NCI-H1105 treated with DMSO at 0.1 percent for 48 hours (cell line): ENCODE data around the gene DLGAP3.
A peak's percentile ranks its signal among the peaks of the same experiment; 100 is the strongest.

Source experiments
- DNase-seq: peaks from one replicate; lab custom pipeline; 2025; lab: John Stamatoyannopoulos, UW

Gene DLGAP3

DNA sequence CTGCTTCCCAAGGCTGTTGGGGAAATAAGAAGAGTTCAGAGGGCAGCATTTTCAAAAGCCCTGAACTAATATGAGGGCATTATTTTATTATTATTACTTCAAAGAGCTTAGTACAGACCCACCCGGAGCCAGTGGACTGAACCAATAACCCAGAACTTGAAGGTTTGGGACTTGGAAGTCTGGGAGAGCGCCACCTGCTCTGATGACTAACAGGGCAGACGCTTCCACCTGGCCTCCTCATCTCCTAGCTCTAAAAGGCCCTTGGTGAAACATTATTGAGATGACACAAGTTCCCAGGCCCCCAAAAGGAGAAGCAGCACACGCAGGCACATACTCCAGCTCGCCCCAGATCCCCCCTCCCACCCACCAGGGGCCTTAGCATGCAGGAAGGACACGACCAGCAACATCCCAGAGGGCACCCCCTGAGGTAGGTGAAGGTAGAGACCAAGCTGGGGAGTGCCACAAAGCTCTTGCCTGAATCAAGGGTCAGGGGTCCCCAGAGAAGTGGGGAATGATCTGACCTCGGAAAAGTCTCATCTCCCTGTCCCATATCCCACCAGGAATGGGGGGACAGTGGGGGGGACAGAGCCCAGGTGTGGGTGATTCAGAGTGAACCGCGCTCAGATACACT is 1.3 kb downstream of the DLGAP3 start:
- no peak for DNase-seq

DNA sequence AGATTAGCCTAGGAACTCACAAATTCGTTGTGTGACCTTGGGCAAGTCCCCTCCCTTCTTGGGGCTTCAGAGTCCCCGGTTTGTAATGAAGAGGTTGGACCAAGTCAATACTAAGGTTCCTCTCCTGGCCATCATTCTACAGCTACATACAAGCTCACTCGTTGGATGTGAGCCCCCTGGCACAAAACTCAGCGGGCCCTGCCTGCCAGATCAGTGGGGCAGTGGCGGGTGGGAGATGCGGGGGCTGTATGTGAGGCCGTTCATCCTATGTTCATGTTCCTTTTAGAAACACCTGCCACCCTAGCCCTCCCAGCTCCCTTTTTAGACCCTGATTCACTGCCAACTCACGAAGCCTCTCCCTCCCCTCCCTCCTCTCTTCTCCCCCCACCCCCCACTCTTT is 2.1 kb downstream of the DLGAP3 start:
- no peak for DNase-seq

DNA sequence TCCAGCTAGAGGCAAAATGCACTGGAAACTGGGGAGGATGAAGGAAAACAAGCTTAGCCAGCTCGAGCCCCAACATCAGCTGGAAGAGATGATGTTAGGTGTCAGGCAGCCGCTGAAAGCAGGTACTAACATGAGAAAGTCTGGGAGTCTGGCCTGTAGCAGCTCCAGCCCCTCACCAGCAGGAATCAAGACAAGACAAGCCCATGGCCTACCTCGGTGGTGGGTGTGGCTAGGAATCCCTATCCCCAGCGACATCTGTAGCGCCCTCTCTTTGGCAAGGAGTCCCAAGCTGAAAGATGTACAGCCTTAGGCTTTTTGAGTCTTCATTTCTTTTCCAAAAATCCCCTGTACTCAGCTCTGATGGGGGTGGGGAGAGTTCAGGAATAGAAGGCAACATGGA is 2.6 kb downstream of the DLGAP3 start:
- DNase-seq = no peak

DNA sequence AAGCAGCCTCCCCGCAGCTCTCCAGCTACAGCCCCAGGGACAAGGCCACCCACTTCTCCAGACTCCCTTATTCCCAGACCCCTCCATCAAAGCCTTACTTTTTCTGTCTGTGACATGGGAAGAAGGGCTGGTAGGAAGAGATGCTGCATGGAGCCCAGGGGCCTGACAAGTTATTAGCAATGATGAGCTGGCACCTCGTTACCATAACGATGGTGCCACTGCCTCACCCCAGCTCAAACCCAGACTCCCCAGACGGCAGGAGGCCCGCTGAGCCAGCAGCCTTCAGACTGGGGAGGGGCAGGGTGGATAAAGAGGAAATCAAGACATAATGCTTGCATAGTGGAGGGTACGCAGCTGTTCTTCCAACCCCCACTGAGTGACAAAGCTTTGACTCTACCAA is 3.3 kb downstream of the DLGAP3 start:
- DNase-seq = no peak

DNA sequence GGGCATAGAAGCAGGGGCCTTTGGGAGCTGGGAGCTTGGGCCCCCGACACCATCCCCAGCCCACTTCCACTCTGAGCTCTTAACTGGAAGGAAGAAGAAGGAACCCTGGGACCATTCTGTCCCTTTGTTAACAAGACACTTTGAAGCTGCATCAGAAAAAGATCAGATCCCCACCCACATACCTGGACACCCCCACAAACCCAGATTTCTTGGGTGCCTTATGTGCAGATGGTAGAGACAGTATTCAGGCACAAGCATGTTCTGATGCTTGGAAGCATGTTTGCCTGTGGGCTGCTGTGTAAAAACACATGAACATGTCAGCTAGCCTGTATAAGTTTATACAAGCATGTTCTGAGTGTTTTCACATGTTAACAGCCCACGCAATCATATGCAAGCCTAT is 3.7 kb downstream of the DLGAP3 start:
- DNase-seq = no peak

DNA sequence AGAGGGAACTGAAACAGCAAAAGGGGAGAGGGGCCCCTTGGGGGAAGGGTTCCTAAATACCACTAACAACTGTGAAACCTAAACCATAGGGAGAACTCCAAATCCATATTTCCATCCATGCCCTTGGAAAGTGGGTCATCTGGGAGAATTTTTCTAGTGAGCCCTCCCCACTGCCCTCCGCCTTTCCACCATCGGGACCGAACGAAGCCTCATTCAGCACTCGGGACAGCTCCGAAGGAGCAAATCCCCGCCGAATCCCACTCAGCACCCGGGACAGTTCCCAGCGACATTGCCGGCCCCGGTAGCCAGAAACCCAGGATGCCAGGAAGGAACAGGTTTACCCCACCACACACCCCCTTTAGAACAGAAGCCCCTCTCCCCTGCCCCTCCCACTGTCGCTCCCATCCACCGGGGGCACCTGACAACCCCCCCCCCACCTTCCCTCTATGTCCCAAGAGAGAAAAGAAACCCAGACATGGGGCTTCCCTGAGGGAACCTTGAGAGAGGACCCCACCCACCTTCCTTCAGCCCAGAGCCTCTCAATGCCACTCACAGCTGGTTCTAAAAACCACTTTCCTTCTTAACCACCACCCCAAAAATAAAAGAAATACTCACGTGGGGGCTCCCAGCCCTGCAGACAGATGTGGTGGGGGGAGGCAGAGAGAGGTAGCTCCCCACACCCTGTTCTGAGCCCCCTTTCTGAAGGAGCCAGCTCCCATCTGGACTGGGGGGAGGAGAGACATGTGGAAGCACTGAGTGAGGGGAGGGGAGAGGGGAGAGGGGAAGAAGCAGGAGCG is 4.5 kb downstream of the DLGAP3 start:
- no peak for DNase-seq

DNA sequence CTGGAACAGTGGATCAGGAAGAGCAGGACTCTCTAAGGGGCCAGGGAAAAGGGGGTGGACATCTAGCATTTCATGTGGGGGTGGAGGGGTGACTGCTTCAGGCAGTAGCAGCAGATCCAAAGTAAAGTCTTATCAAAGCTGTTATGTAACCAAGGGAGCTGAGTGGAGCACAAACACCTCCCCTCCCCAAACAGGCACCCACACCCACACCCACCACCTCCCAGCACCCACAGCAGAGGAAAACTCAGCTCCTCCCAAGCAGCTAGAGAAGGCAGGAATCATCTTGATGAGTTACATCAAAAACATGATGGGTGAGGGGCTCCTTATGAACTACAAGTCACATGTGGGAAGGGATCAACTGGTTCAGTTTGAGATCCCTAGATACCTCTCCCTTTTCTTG is 6.0 kb downstream of the DLGAP3 start:
- no peak for DNase-seq

DNA sequence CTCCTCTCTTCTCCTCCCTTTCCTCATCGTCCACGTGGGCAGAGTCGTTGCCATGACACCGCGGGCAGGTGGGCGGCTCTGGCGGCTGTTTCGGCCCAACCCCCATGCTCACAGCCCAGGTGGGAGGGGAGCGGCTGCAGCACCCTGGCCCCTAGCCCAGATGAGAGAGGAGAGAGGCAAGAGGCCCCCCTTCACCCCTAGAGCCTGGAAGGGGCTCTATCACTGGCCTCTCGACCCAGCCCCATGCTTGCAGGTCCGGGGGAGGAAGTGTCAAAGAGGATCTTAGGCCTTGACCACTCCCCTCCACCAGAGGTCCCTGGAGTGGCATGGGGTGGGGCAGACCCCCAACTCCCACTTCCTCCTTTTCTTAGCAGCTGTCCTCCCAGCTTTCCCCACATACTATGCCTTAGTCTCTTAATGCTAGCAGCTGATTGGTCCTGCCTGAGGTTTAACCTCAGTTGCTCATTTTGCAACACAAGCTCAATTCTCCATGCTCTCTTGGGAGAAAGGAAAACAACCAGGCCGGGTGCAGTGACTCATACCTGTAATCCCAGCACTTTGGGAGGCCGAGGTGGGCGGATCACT is 10.4 kb downstream of the DLGAP3 start:
- peak; percentile 83 for DNase-seq

DNA sequence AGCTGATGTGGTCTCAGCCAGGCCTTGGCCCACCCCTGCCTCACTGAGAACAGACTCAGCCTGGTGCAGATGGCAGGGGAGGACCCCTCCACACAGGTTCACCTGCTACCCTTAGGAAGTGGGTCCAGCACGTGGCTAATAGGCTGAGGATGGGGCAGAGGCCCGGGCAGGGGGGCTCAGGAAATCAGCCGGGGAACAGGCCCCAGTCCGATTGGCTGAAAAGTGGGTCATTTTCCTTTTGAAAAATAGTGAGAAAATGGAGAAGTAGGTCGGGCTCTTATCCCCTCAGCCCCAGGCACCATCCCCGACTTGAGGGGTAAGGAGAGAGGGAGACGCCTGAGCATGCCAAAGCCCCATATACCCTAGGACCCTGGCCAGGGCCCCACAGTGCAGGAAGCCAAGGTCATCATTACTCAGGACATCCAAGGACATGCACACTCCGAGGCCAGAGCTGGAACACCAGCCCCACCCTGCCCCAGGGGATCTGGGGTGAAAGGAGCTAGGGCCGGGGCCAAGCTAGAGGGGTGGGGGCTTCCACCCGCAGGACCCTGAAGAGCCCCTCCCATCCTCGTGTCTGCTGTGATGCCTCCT is 11.0 kb downstream of the DLGAP3 start:
- no peak for DNase-seq

DNA sequence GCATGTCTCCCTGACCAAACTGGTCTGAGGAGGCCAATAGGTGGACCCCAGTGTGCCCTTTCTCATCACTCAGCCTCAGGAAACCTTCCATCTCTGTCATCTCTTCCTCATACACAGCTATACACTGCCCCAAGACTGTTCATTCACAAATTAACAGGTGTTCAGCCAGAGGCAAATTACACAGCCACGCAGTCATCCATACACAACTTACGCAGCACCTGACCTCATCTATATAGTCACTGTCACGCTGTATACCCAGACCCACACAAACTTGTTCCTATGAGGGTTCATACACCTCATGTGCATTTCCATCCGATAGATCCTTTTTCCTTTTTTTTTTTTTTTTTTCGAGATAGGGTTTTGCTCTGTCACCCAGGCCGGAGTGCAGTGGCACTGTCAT is 12.4 kb downstream of the DLGAP3 start:
- no peak for DNase-seq

DNA sequence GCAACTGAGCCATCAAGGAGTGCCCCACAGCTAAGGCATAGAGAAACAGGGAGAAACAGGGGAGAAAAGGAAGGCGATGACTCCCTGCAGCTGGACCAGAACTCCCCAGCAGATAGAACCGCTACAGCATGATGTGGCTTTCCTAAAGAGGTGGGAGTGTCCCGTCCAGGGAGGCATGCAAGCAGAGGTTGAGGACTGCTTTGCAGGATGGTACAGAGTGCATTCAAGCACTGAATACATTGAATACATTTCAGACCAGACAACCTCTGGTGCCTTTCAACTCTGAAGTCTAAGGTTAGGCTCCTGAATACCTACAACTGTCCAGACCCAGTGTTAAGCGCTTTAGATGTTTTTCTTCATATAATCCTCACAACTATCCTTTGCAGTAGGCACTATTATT is 13.3 kb downstream of the DLGAP3 start:
- DNase-seq = no peak

DNA sequence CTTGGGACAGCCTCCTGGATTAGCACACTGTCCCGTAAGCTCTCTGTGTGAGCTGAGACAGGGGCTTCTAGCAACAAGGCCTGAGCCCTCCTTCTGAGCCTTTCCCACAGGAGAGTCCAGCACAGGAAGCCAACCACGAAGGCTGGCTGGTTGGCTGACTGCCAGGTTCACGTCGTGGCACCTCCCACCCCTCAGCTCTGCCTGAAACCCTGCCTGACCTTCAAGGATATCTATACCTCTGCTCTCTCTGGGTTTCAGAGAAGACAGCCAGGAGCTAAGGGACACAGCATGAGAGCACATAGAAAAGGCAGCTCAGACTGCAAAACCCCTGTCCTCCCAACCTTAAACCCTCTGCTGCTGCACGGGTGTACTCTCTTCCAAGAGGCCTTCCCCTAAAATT is 13.9 kb downstream of the DLGAP3 start:
- DNase-seq = no peak

DNA sequence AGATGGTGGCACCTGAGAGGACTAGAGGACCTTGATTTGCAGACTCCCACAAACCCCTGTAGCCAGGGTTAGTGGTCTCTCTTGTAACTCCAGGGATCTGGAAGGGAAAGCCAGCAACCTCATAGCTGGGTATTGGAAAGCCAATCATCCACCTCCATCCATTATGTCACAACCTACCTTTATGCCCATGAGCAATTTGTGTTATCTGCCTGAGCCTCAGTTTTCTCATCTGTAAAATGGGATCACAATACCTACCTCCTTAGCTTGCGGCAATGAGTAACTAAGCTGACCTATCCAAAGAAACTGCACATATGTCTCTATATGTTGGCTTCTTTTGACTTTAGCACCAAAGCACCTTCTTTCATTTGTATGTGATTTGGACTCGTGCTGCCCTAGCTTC is 14.5 kb downstream of the DLGAP3 start:
- no peak for DNase-seq

DNA sequence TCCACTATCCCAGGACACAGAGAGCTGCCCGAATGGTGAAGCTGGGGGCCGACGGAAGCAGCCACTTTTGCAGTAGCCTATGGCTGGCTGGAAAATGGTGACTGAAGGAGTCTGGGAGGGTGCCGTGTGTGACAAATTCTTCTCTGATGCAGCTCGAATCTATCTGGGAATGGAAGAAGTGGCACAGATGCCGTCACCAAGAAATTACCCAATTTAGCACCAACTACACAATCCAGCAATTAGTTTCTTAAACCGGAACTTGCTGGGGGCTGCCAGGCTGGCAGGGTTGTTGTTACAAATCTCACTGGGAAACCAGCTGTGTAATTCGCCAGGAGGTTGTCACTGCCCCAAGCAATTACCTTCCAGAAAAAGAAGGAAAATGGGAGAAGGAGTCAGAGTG is 18.0 kb downstream of the DLGAP3 start:
- DNase-seq = no peak

DNA sequence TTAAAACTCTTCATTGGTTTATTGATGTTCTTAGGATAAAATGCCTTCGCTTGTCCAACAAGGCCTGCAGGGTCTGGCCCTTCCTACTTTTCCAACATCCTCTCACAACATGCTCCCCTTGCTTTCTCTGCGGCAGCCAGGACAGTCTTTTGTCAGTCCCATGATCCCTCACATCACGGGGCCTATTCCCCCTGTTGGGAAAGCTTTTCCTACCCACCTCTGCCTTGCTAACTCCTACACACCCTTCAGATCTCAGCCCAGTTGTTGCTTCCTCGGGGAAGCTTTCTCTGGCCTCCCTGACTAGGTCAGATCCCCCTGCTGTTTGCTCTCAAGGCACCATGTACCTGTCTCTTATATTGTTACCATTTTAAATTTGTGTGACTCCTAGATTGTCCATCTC is 19.0 kb downstream of the DLGAP3 start:
- no peak for DNase-seq

DNA sequence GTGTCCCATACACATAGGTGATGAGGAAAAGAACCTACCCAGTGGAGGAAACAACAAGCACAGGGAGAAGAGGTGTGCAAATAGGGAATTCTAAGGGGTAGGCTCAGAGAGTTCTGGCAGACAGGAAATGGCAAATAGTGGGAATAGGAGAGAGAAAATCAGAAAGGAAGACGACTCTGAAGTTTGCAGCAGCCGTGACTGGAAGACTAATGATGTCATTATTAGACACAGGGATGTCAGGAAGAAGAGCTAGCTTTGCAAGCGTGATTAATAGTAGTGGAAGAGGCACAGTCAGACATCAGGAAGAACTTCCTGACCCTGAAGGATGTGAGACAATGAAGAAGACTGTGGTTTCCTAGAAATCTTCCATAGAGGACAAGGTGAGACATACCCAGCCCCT is 21.1 kb downstream of the DLGAP3 start:
- no peak for DNase-seq

DNA sequence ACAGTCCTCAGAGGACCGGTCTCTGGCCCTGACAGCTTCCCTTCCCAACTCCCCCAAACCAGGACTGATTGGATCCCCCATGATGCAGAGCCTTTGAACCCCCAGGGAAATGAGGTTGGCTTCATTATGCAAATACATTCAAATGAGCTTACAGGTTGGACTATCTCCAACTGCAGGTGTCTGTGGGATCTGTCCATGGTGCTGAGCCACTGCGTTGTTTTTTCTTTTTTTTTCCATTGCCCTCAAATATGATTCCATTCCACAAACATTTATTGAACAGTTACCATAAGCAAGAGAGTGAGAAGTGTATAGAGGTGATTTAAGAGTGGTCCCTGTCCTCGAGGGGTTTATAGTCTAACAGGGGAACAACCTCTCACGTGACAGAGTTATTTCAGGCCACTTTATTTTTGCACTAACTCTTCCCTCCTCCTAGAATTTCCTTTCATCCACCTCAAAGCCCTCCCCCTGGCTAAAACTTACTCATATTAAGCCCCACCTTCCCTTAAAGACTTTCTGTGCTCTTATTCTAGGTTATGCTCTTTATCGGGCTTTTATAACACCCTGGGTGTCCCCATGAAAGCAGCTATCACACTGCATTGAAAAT is 21.9 kb downstream of the DLGAP3 start:
- DNase-seq = no peak

DNA sequence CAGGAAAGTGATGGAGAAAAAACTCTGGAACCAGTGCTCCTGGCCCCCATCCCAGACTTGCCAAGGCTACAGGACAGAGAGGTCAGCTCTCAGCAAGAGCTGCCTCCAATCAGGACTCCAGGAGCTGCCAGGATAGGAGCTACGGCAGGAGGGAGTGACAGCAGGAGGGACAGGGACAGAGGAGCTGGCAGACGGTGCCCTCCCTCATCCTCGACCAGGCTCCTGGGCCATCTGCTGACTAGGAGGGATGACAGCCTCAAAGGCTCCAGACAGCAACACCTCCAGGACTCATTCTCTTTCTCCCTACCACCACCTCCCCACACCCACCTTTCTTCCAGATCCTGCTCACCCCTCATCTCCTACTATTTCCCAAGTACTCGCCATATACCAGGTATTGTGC is 22.7 kb downstream of the DLGAP3 start:
- no peak for DNase-seq

DNA sequence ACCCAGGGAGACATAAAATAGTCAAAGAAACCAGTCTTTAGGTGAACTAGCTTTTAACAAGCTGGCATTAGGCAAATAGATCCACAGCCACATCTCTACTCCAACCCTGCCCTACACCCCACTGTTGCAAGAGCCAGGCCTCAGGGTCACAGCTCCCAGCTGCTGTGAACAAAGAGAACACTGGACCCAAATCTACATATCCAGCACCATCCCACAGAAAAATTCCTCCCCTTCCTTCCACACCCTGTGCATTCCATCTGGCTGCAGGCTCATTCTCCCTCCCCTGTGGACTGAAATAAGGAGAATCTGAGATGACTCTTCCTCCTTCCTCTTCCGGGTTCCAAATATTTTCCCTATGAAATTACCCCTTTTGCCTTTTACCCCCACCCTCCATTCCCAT is 23.2 kb downstream of the DLGAP3 start:
- no peak for DNase-seq

DNA sequence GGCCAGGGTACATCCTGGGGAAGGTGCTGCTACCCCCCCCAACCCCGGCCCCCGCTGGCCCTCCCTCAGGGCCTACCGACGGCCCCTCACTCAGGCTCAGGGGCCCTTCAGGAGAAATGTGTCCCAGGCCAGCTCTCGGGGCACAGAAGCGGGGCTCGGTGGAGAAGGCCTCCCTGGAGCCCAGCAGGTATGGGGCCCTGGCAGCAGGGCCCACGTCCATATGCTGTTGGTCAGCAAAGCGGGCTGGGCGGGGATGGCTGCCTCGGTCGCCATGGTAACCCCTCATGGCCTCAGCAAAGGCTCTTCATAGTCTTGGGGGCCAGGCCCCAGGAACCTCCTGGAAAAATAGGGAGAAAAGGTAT is 24.4 kb downstream of the DLGAP3 start:
- DNase-seq = no peak

DNA sequence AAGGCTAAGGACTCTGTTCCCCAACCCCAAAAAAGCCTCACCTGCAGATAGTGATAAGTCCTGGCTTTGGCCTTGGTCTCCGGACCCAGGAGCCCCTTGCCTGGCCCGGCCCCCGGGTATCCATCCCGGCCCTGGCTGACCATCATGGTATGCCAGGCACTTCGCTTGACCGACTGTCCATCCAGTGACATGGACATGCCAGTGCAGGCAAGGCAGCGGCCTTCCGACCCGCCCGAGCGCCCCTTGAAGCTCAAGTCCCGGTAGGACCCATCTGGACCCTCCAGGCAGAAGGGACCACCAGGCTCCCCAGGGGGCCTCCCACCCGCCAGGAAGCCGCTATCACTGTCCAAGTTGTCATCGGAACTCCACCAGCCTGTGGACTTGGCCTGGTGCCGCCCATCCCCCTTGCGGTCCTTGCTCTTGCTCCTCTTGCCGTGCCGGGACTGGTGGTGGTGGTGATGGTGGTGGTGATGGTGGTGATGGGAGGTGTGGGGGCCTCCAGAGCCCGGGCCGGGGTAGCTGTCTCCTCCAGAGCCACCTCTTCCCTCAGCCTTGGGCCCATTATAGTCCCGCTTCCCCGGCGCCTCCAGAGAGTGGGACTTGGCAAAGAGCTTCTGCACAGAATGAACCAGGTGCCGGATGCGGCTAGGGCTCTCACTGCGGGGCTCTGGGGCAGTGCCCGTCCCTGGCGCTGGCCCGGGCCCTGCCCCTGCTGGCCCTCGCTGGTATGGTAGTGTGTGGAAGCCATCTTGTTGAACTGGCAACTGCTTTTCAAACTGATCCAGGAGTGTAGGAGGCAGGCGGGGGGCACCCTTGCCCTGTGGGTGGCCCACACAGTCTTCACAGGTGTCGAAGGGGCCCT is 25.0 kb downstream of the DLGAP3 start:
- DNase-seq = no peak

DNA sequence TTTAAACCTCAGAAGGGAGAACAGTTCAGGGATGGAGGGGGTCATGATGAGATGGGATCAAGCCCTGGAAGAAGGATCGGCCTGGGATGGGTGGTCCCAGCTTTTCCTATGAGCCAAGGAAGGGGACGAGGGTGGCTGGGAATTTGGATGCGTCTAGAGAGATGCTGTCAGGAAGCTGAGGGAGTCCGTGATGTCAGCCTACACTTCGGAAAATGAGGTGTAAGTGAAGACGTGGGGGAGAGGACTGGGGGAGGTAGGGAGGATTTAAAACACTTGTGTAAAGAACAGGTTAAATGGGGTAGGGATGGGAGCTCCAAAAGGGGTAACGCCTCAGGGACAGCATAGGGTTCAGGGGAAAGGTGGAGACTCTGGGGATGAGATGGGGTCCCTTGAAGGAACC is 27.5 kb downstream of the DLGAP3 start:
- DNase-seq = no peak
